ENCODE data around the gene UMODL1.

GRCh38 chr21:42160111-42160721 lies 89.1 kb downstream of the UMODL1 start:
- no peak for TF ChIP-seq GABPA (IDR thresholded peaks at IDR 0.05; ENCODE audit: low read depth)
- no peak for TF ChIP-seq YBX1 (IDR thresholded peaks at IDR 0.05)
- TF ChIP-seq, protein P1, sequence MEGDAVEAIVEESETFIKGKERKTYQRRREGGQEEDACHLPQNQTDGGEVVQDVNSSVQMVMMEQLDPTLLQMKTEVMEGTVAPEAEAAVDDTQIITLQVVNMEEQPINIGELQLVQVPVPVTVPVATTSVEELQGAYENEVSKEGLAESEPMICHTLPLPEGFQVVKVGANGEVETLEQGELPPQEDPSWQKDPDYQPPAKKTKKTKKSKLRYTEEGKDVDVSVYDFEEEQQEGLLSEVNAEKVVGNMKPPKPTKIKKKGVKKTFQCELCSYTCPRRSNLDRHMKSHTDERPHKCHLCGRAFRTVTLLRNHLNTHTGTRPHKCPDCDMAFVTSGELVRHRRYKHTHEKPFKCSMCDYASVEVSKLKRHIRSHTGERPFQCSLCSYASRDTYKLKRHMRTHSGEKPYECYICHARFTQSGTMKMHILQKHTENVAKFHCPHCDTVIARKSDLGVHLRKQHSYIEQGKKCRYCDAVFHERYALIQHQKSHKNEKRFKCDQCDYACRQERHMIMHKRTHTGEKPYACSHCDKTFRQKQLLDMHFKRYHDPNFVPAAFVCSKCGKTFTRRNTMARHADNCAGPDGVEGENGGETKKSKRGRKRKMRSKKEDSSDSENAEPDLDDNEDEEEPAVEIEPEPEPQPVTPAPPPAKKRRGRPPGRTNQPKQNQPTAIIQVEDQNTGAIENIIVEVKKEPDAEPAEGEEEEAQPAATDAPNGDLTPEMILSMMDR (IDR thresholded peaks at IDR 0.05 in 2 of 3, conservative IDR thresholded peaks at IDR 0.05 in 1 of 3; ENCODE audit: control insufficient read depth in 2 of 3, extremely low read depth in 1 of 3, insufficient read depth in 1 of 3, low read depth in 3 of 3, low read length in 3 of 3) = no peak
- no peak for TF ChIP-seq E2F4 (IDR thresholded peaks at IDR 0.05; ENCODE audit: low read depth, low read length)
- TF ChIP-seq, protein P2, sequence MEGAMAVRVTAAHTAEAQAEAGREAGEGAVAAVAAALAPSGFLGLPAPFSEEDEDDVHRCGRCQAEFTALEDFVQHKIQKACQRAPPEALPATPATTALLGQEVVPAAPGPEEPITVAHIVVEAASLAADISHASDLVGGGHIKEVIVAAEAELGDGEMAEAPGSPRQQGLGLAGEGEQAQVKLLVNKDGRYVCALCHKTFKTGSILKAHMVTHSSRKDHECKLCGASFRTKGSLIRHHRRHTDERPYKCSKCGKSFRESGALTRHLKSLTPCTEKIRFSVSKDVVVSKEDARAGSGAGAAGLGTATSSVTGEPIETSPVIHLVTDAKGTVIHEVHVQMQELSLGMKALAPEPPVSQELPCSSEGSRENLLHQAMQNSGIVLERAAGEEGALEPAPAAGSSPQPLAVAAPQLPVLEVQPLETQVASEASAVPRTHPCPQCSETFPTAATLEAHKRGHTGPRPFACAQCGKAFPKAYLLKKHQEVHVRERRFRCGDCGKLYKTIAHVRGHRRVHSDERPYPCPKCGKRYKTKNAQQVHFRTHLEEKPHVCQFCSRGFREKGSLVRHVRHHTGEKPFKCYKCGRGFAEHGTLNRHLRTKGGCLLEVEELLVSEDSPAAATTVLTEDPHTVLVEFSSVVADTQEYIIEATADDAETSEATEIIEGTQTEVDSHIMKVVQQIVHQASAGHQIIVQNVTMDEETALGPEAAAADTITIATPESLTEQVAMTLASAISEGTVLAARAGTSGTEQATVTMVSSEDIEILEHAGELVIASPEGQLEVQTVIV (IDR thresholded peaks at IDR 0.05; ENCODE audit: borderline replicate concordance, partially characterized antibody) = no peak
- no peak for TF ChIP-seq TAF1 (IDR thresholded peaks at IDR 0.05; ENCODE audit: borderline replicate concordance, low read depth, low read length)
- no peak for TF ChIP-seq NFIC (IDR thresholded peaks at IDR 0.05; ENCODE audit: low read depth, low read length)
- no peak for TF ChIP-seq HDAC6 (IDR thresholded peaks at IDR 0.05; ENCODE audit: unreplicated experiment)
- no peak for TF ChIP-seq POLR2A (IDR thresholded peaks at IDR 0.05; ENCODE audit: low read depth, low read length)

Measured in GM12878 (cell line).